T-cell (primary cell): ENCODE measurements around the gene NSD1. TPM values are rescaled to one million over a fixed set of nuclear protein-coding genes. Genes with fewer than 3 reads are reported as not detected.

ENCODE experiments used
- ATAC-seq, 4 experiments: fragments of 200-7000 bp in 3 of 4; fragments of 150-1000 bp in 1 of 4; cut with Tn5 transposase; replicated peaks in 1 of 4; 1 replicate in 3 of 4; 2 replicates in 1 of 4; pipeline ENCODE4 v1.10.0; 2021; ENCODE audit warnings: moderate library complexity in 3 of 4, mild to moderate bottlenecking in 2 of 4, moderate number of reproducible peaks in 1 of 4
- CTCF ChIA-PET, 2 donors: fragments of 300-600 bp; sonication (Branson Sonifier 250); formaldehyde crosslinking; loops; one replicate each; lab custom pipeline; 2022; ENCODE audit warnings: antibody characterized with exemption in 2 of 2; lab: Charles Lee
- POLR2A ChIA-PET, 2 donors: fragments of 300-600 bp; sonication (Branson Sonifier 250); formaldehyde crosslinking; loops; one replicate each; lab custom pipeline; 2022; ENCODE audit warnings: antibody characterized with exemption in 2 of 2; lab: Charles Lee
- DNase-seq, 35 experiments: peaks; one replicate each; pipeline versions ENCODE4 v3.0.0 to v3.0.0-alpha.2; 2013 to 2023
- H3K27ac ChIP-seq: one replicate; pipeline ENCODE4 v1.5.1; 2013; ENCODE audit warnings: low read length
- H3K27me3 ChIP-seq, 2 experiments: replicated peaks in 1 of 2; 1 replicate in 1 of 2; 2 replicates in 1 of 2; pipeline versions ENCODE4 v1.6.1 to v1.7.0; 2013; ENCODE audit warnings: low read length in 1 of 2, mixed read lengths in 1 of 2; ENCODE audit not compliant: control insufficient read depth in 2 of 2, insufficient read depth in 2 of 2; ENCODE audit errors: extremely low read depth in 1 of 2
- H3K36me3 ChIP-seq, 2 donors: 1 replicate in 1 of 2; 2 replicates in 1 of 2; pipeline versions ENCODE4 v1.6.1 to v1.7.0; 2013; ENCODE audit warnings: low read length in 1 of 2; ENCODE audit not compliant: control insufficient read depth in 2 of 2, insufficient read depth in 1 of 2; ENCODE audit errors: extremely low read depth in 1 of 2
- H3K4me1 ChIP-seq, 2 experiments: 1 replicate in 1 of 2; 2 replicates in 1 of 2; pipeline versions ENCODE4 v1.6.1 to v1.7.0; 2013; ENCODE audit warnings: low read length in 2 of 2, mixed read lengths in 1 of 2; ENCODE audit not compliant: insufficient read depth in 2 of 2, control insufficient read depth in 1 of 2; ENCODE audit errors: extremely low read depth in 1 of 2
- H3K4me3 ChIP-seq, 2 donors: 1 replicate in 1 of 2; 2 replicates in 1 of 2; pipeline versions ENCODE4 v1.5.1 to v1.7.0; 2013; ENCODE audit warnings: mild to moderate bottlenecking in 2 of 2, low read length in 1 of 2, moderate library complexity in 1 of 2; ENCODE audit not compliant: control insufficient read depth in 1 of 2; ENCODE audit errors: extremely low read depth in 1 of 2
- H3K9me3 ChIP-seq: 2 replicates; pipeline ENCODE4 v1.7.0; 2013
- H3K27ac Mint-ChIP-seq, 2 donors: one replicate each; pipeline ENCODE4 v1.8.0; 2020 to 2021; ENCODE audit warnings: mild to moderate bottlenecking in 2 of 2, mixed read lengths in 2 of 2
- H3K27me3 Mint-ChIP-seq, 2 donors: one replicate each; pipeline ENCODE4 v1.8.0; 2021 to 2022; ENCODE audit warnings: mixed read lengths in 2 of 2
- H3K36me3 Mint-ChIP-seq: one replicate; pipeline ENCODE4 v1.8.0; 2021; ENCODE audit warnings: mixed read lengths
- H3K4me1 Mint-ChIP-seq, 3 donors: one replicate each; pipeline ENCODE4 v1.8.0; 2020 to 2022; ENCODE audit warnings: mixed read lengths in 3 of 3, mild to moderate bottlenecking in 1 of 3
- H3K4me3 Mint-ChIP-seq, 3 donors: one replicate each; pipeline ENCODE4 v1.8.0; 2020 to 2022; ENCODE audit warnings: mild to moderate bottlenecking in 3 of 3, mixed read lengths in 3 of 3, moderate library complexity in 3 of 3
- H3K9me3 Mint-ChIP-seq, 3 donors: one replicate each; pipeline ENCODE4 v1.8.0; 2020 to 2022; ENCODE audit warnings: mixed read lengths in 3 of 3
- WGBS: methylation state at CpG from one replicate; pipeline ENCODE4 v1.1.5; 2013; ENCODE audit warnings: missing lambda C conversion rate; ENCODE audit not compliant: insufficient coverage; 5-methylcytosine and 5-hydroxymethylcytosine counted together
- total RNA-seq, 35 experiments: library from RNA in 6 of 35; stranded (reverse) in 6 of 35; fragments of 120-200 nt in 1 of 35; gene quantifications; one replicate each; pipeline versions ENCODE4 v1.2.1 to v1.2.4 and lab custom pipeline; 2013 to 2026

The NSD1 gene
- total RNA-seq, 5 donors from 2014 or later (not counting 1 experiment from before 2014, with no cell fraction given) = 89.5 to 113 (median 103) TPM

- Histone ChIP-seq H3K36me3 (peaks cover 0 to 45% of the 10 kb centered on the region in 2 donors), H3K27ac (no peak overlapping the region), H3K4me3 (no peak overlapping the region), H3K4me1 (no peaks in the 10 kb centered on the region), H3K27me3 (no peaks in the 10 kb centered on the region), H3K9me3 (no peaks in the 10 kb centered on the region)
- ChIA-PET POLR2A (no interaction called here), CTCF (interaction anchor here in 1 of 2 donors (0.6 kb wide), 1 partner anchor 40 kb away, joined by 3 read pairs; no protein-coding TSS in a partner anchor)
- peaks cover 29 to 41% (median 30%) of the 10 kb centered on the region in 3 donors for H3K4me1 Mint-ChIP-seq
- H3K4me3 Mint-ChIP-seq = no peak overlapping the region
- H3K27me3 Mint-ChIP-seq = no peaks in the 10 kb centered on the region
- WGBS = no CpG with 5 or more reads among the region's 1 CpG
- H3K9me3 Mint-ChIP-seq = no peaks in the 10 kb centered on the region
- H3K27ac Mint-ChIP-seq = no peak overlapping the region
- ATAC-seq (no peak), DNase-seq (no peak)
- peaks cover 35% of the 10 kb centered on the region for H3K36me3 Mint-ChIP-seq
Measured at GRCh38 chr5:177232761-177233160, 99.2 kb downstream of the NSD1 start.

GRCh38 chr5:177233206-177233605 lies 99.6 kb downstream of the NSD1 start:
- Mint-ChIP-seq H3K9me3 (no peaks in the 10 kb centered on the region), H3K27ac (no peak overlapping the region), H3K4me1 (peaks cover 26 to 39% (median 28%) of the 10 kb centered on the region in 3 donors), H3K27me3 (no peaks in the 10 kb centered on the region), H3K4me3 (no peak overlapping the region), H3K36me3 (peaks cover 40% of the 10 kb centered on the region)
- ChIA-PET CTCF (interaction anchor here in 1 of 2 donors (0.6 kb wide), 1 partner anchor 41 kb away, joined by 3 read pairs; no protein-coding TSS in a partner anchor), POLR2A (no interaction called here)
- Histone ChIP-seq H3K9me3 (no peaks in the 10 kb centered on the region), H3K36me3 (peaks cover 0 to 50% of the 10 kb centered on the region in 2 donors), H3K4me3 (no peak overlapping the region), H3K27me3 (no peaks in the 10 kb centered on the region), H3K27ac (no peak overlapping the region), H3K4me1 (no peaks in the 10 kb centered on the region)
- ATAC-seq = no peak
- DNase-seq = no peak
- WGBS = 100% methylated on average over 1 of the region's 4 CpGs

- peaks cover 21 to 35% (median 26%) of the 10 kb centered on the region in 3 donors for H3K4me1 Mint-ChIP-seq
Measured at GRCh38 chr5:177233802-177234201, 100.2 kb downstream of the NSD1 start.

GRCh38 chr5:177234841-177235240 lies 101.3 kb downstream of the NSD1 start:
- no peaks in the 10 kb centered on the region for H3K27me3 Mint-ChIP-seq
- peaks cover 13 to 28% (median 19%) of the 10 kb centered on the region in 3 donors for H3K4me1 Mint-ChIP-seq
- Histone ChIP-seq H3K27me3 (no peaks in the 10 kb centered on the region), H3K9me3 (no peaks in the 10 kb centered on the region), H3K36me3 (peaks cover 0 to 64% of the 10 kb centered on the region in 2 donors), H3K27ac (no peak overlapping the region), H3K4me3 (no peak overlapping the region), H3K4me1 (no peaks in the 10 kb centered on the region)
- no peak overlapping the region for H3K4me3 Mint-ChIP-seq
- WGBS = no CpG with 5 or more reads among the region's 2 CpGs
- peaks cover 39% of the 10 kb centered on the region for H3K36me3 Mint-ChIP-seq
- no peak for ATAC-seq
- H3K9me3 Mint-ChIP-seq = no peaks in the 10 kb centered on the region
- H3K27ac Mint-ChIP-seq = no peak overlapping the region
- ChIA-PET CTCF (no interaction called here), POLR2A (no interaction called here)
- DNase-seq = no peak

More at GRCh38 chr5:177233802-177234201, 100.2 kb downstream of the NSD1 start:
- Mint-ChIP-seq H3K27me3 (no peaks in the 10 kb centered on the region), H3K27ac (peak overlapping the region in 1 of 2 donors; percentile 4), H3K4me3 (no peak overlapping the region), H3K36me3 (peaks cover 45% of the 10 kb centered on the region), H3K9me3 (no peaks in the 10 kb centered on the region)
- POLR2A ChIA-PET = no interaction called here
- Histone ChIP-seq H3K27me3 (no peaks in the 10 kb centered on the region), H3K9me3 (no peaks in the 10 kb centered on the region), H3K27ac (no peak overlapping the region), H3K4me1 (no peaks in the 10 kb centered on the region), H3K36me3 (peaks cover 0 to 56% of the 10 kb centered on the region in 2 donors), H3K4me3 (no peak overlapping the region)
- DNase-seq (no peak), ATAC-seq (no peak)
- CTCF ChIA-PET = no interaction called here

- Mint-ChIP-seq H3K36me3 (peaks cover 50% of the 10 kb centered on the region), H3K9me3 (no peaks in the 10 kb centered on the region), H3K4me3 (no peak overlapping the region), H3K27ac (no peak overlapping the region), H3K27me3 (no peaks in the 10 kb centered on the region), H3K4me1 (no peaks in the 10 kb centered on the region)
- no peak for ATAC-seq
- no peak for DNase-seq
- ChIA-PET CTCF (no interaction called here), POLR2A (interaction anchor here in 1 of 2 donors (0.6 kb wide), 1 partner anchor 270 kb away, joined by 8 read pairs; no protein-coding TSS in a partner anchor)
- Histone ChIP-seq H3K27ac (no peak overlapping the region), H3K4me1 (no peaks in the 10 kb centered on the region), H3K27me3 (no peaks in the 10 kb centered on the region), H3K36me3 (peaks cover 10 to 88% of the 10 kb centered on the region in 2 donors), H3K4me3 (no peak overlapping the region), H3K9me3 (no peaks in the 10 kb centered on the region)
Measured at GRCh38 chr5:177241768-177242167, 108.2 kb downstream of the NSD1 start.

- POLR2A ChIA-PET = interaction anchor here in 1 of 2 donors (0.6 kb wide), 1 partner anchor 271 kb away, joined by 8 read pairs; no protein-coding TSS in a partner anchor
- Mint-ChIP-seq H3K27ac (no peak overlapping the region), H3K4me3 (no peak overlapping the region), H3K27me3 (no peaks in the 10 kb centered on the region), H3K4me1 (no peaks in the 10 kb centered on the region), H3K9me3 (no peaks in the 10 kb centered on the region), H3K36me3 (peaks cover 53% of the 10 kb centered on the region)
- Histone ChIP-seq H3K27ac (no peak overlapping the region), H3K4me1 (no peaks in the 10 kb centered on the region), H3K9me3 (no peaks in the 10 kb centered on the region), H3K4me3 (no peak overlapping the region), H3K27me3 (no peaks in the 10 kb centered on the region), H3K36me3 (peaks cover 10 to 88% of the 10 kb centered on the region in 2 donors)
- ATAC-seq (no peak), DNase-seq (no peak)
- CTCF ChIA-PET = no interaction called here
- no CpG with 5 or more reads among the region's 5 CpGs for WGBS
Measured at GRCh38 chr5:177242304-177242703, 108.7 kb downstream of the NSD1 start.
